Measurements from ENCODE around the gene ARHGEF6. TPM values are rescaled to one million over a fixed set of nuclear protein-coding genes. Genes with fewer than 3 reads are reported as not detected.
"Not testable (repeated sequence)": the region's sequence is repeated elsewhere in the genome, so short reads cannot be mapped to it uniquely, and the experiment has no call there.

The ARHGEF6 gene
- total and polyA plus RNA-seq, 8 donors: 11.9 to 21.6 (median 19.2) TPM

- Histone ChIP-seq H3K4me3 (no peak overlapping the region), H3K4me1 (no peaks in the 10 kb centered on the region), H3K9me3 (no peaks in the 10 kb centered on the region), H3K27me3 (no peaks in the 10 kb centered on the region), H3K27ac (no peak overlapping the region), H3K36me3 (no peaks in the 10 kb centered on the region)
- intact Hi-C loops (cut with DNase I): no loop called here
- DNase-seq (no peak), ATAC-seq (peak; percentile 30)
- TF ChIP-seq CTCF (IDR thresholded peaks at IDR 0.05): no peak
Measured at GRCh38 chrX:136825771-136826170, 45.0 kb upstream of the ARHGEF6 start.

- DNase-seq (no peak), ATAC-seq (no peak)
- Histone ChIP-seq H3K36me3 (no peaks in the 10 kb centered on the region), H3K4me1 (no peaks in the 10 kb centered on the region), H3K9me3 (no peaks in the 10 kb centered on the region), H3K27me3 (no peaks in the 10 kb centered on the region), H3K4me3 (no peak overlapping the region), H3K27ac (no peak overlapping the region)
- intact Hi-C loops (cut with DNase I): no loop called here
- TF ChIP-seq CTCF (IDR thresholded peaks at IDR 0.05): no peak
Measured at GRCh38 chrX:136823175-136823574, 42.4 kb upstream of the ARHGEF6 start.

- DNase-seq: no peak
- intact Hi-C loops (cut with DNase I): no loop called here
- Histone ChIP-seq H3K4me1 (no peaks in the 10 kb centered on the region), H3K27ac (no peak overlapping the region), H3K36me3 (no peaks in the 10 kb centered on the region), H3K9me3 (no peaks in the 10 kb centered on the region), H3K4me3 (no peak overlapping the region), H3K27me3 (no peaks in the 10 kb centered on the region)
- TF ChIP-seq CTCF (IDR thresholded peaks at IDR 0.05): no peak
- ATAC-seq: no peak
Measured at GRCh38 chrX:136822337-136823095, 41.8 kb upstream of the ARHGEF6 start.

- intact Hi-C loops (cut with DNase I); H3K27me3 ChIP-seq; ATAC-seq; DNase-seq; H3K4me1 ChIP-seq; H3K36me3 ChIP-seq; H3K27ac ChIP-seq; H3K4me3 ChIP-seq; H3K9me3 ChIP-seq: not testable (repeated sequence)
Measured at GRCh38 chrX:136819756-136820155, 39.0 kb upstream of the ARHGEF6 start.

- no peaks in the 10 kb centered on the region for H3K27me3 ChIP-seq
- no peaks in the 10 kb centered on the region for H3K36me3 ChIP-seq
- no peak for ATAC-seq
- H3K27ac ChIP-seq: no peak overlapping the region
- intact Hi-C loops (cut with DNase I): no loop called here
- no peak overlapping the region for H3K4me3 ChIP-seq
- H3K9me3 ChIP-seq: no peaks in the 10 kb centered on the region
- H3K4me1 ChIP-seq: no peaks in the 10 kb centered on the region
- no peak for DNase-seq
- no peak for TF ChIP-seq CTCF (IDR thresholded peaks at IDR 0.05)
Measured at GRCh38 chrX:136819031-136819703, 38.4 kb upstream of the ARHGEF6 start.

All from left lung (tissue), 10 donors.